NCI-H2171 treated with DMSO at 0.1 percent for 48 hours (cell line): ENCODE measurements around the gene ZBTB7C.
A peak's percentile ranks its signal among the peaks of the same experiment; 100 is the strongest.

Source experiments
- DNase-seq: peaks from one replicate; lab custom pipeline; 2025; lab: John Stamatoyannopoulos, UW

ZBTB7C gene

GRCh38 chr18:48390641-48391040 lies 18.5 kb downstream of the ZBTB7C start:
- DNase-seq: no peak

- no peak for DNase-seq
These were observed 20.7 kb downstream of the ZBTB7C start for GRCh38 chr18:48388478-48388877.

- no peak for DNase-seq
These were observed 21.9 kb downstream of the ZBTB7C start for GRCh38 chr18:48387300-48387699.

- no peak for DNase-seq
These were observed 23.6 kb downstream of the ZBTB7C start for GRCh38 chr18:48385596-48385995.

- DNase-seq: no peak
These were observed 32.2 kb downstream of the ZBTB7C start for GRCh38 chr18:48376934-48377333.

- DNase-seq: no peak
These were observed 32.8 kb downstream of the ZBTB7C start for GRCh38 chr18:48376406-48376805.

GRCh38 chr18:48375150-48375800 lies 33.9 kb downstream of the ZBTB7C start:
- DNase-seq: no peak

GRCh38 chr18:48374423-48375149 lies 34.6 kb downstream of the ZBTB7C start:
- no peak for DNase-seq

GRCh38 chr18:48371854-48372602 lies 37.2 kb downstream of the ZBTB7C start:
- no peak for DNase-seq

GRCh38 chr18:48367557-48367956 lies 41.6 kb downstream of the ZBTB7C start:
- no peak for DNase-seq

- no peak for DNase-seq
These were observed 43.2 kb downstream of the ZBTB7C start for GRCh38 chr18:48365965-48366364.

- no peak for DNase-seq
These were observed 45.0 kb downstream of the ZBTB7C start for GRCh38 chr18:48364146-48364545.

- DNase-seq: no peak
These were observed 46.0 kb downstream of the ZBTB7C start for GRCh38 chr18:48363175-48363574.

GRCh38 chr18:48361801-48362200 lies 47.4 kb downstream of the ZBTB7C start:
- no peak for DNase-seq

- DNase-seq: no peak
These were observed 48.7 kb downstream of the ZBTB7C start for GRCh38 chr18:48360376-48361021.

- DNase-seq: no peak
These were observed 49.6 kb downstream of the ZBTB7C start for GRCh38 chr18:48359626-48360025.

GRCh38 chr18:48358868-48359267 lies 50.3 kb downstream of the ZBTB7C start:
- no peak for DNase-seq

GRCh38 chr18:48356909-48357631 lies 52.1 kb downstream of the ZBTB7C start:
- peak; percentile 53 for DNase-seq

GRCh38 chr18:48356151-48356745 lies 52.9 kb downstream of the ZBTB7C start:
- DNase-seq: no peak

GRCh38 chr18:48355276-48356115 lies 53.7 kb downstream of the ZBTB7C start:
- no peak for DNase-seq
